DMS153 treated with DMSO at 0.1 percent for 48 hours (cell line): ENCODE measurements around the gene PDE4A.
A peak's percentile ranks its signal among the peaks of the same experiment; 100 is the strongest.
"Not testable (repeated sequence)": the region's sequence is repeated elsewhere in the genome, so short reads cannot be mapped to it uniquely, and the experiment has no call there.

Experiments used
- DNase-seq: peaks from one replicate; lab custom pipeline; 2025; ENCODE audit not compliant: unreplicated experiment; lab: John Stamatoyannopoulos, UW

PDE4A gene

DNA sequence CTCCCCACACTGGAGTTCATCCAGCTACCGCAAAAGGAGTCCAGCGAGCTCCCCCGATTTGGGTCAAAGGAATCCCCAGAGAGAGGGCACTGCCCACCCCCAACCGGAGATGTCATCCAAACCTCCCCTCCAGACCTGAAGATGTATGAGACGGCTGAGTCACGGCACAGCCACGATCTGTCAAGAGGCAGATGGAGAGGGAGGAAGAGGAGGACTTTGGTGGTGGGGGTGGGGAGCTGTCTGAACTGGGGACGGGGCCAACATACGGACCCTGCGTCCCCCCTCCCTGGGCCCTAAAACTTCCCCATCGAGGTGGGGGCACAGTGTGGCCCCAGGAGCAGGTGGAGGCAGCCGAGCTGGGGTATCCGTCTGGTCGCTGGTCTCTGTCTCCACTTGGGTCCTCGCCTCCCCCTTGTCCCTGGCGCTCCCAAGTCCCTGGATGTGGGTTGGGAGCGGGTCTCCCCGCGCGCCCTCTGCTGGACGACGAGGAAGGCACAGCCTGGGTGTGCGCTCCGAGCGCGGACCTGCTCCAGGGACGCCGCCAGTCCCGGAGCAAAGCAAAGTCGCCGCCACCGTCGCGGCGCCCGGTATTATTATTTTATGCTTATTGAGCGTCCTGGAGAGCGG is 3.8 kb downstream of the PDE4A start:
- peak; percentile 21 for DNase-seq

DNA sequence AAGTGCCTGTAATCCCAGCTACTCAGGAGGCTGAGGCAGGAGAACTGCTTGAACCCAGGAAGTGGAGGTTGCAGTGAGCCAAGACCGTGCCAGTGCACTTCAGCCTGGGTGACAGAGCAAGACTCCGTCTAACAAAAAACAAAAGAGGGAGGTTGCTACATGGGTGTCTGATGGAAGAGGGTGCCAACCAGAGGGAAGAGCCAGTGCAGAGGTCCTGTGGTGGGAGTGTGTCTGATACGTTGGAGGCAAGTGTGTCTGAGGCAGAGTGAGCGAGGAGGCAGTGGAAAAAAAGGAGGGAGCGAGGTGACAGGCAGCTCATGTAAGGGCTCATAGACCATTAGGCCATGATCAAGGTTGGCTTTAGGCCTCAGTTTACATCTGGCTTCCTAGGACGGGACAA is 6.8 kb downstream of the PDE4A start:
- no peak for DNase-seq

DNA sequence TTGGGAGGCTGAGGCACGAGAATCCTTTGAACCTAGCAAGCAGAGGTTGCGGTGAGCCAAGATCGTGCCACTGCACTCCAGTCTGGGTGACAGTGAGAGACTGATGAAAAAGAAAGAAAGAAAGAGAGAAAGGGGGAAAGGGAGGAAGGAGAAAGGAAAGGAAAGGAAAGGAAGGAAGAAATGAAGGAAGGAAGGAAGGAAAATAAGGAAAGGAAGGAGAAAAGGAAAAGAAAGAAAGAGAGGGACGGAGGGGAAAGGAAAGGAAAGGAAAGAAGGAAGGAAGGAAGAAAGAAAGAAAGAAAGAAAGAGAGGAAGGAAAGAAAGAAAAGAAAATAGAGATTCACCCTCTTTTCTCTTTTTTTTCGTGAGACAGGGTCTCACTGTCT is 8.7 kb downstream of the PDE4A start:
- no peak for DNase-seq

DNA sequence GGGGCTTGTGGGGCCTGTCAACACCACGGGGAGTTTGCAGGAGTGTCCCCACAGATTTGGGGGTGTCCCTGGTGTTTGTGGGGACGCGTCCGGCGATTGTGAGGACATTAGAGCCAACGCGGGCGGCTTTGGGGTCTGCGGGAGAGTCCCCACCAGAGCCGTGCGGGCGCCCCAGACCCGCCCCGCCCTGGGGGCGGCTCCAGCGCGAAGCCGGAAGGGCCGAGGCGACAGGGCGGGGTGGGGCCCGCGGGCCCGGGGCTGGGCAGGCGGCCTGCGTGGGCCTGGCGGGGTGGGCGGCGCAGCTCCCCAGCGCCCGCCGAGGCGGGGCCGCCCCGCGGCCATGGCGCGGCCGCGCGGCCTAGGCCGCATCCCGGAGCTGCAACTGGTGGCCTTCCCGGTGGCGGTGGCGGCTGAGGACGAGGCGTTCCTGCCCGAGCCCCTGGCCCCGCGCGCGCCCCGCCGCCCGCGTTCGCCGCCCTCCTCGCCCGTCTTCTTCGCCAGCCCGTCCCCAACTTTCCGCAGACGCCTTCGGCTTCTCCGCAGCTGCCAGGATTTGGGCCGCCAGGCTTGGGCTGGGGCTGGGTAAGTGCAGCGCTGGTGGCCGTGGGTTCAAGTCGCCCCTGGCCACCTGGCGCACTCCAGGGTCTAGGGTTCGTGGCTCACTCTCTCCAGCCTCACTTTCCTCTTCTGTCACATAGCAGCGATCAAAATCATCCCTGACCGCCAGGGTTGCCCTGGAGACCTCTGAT is 10.3 kb downstream of the PDE4A start:
- no peak for DNase-seq

DNA sequence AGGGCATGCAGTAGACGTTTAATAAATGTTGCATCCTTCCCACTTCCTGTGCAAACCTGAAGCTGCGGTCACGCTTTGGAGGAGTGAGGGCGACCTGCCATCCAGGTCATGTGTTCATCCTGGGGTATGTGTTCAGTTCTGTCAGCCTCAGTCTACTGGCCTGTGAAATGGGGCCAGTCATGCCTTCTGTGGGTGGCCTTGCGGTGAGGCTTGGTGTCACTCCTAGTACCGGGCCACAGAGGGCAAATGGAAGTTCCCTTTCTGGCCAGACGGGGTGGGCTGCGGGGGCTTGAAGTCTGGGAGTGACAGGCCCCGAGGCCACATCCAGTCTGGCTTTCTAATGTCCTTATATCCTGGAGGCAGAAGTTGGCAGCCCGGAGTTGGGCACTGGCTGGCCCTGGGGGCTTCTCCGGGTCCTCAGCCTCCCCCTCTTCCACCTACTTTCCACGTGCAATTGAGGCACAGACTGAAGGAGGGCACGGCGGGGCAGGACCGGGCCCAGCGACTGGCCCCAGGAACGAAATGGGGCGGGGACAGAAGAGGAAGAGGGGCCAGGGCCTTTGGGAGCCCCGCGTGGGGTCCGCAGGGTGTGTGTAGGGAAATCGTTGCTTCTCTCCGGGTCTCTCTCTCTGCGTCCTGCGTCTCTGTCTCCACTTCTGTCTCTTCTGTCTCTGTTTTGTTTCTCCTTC is 11.1 kb downstream of the PDE4A start:
- DNase-seq: no peak

DNA sequence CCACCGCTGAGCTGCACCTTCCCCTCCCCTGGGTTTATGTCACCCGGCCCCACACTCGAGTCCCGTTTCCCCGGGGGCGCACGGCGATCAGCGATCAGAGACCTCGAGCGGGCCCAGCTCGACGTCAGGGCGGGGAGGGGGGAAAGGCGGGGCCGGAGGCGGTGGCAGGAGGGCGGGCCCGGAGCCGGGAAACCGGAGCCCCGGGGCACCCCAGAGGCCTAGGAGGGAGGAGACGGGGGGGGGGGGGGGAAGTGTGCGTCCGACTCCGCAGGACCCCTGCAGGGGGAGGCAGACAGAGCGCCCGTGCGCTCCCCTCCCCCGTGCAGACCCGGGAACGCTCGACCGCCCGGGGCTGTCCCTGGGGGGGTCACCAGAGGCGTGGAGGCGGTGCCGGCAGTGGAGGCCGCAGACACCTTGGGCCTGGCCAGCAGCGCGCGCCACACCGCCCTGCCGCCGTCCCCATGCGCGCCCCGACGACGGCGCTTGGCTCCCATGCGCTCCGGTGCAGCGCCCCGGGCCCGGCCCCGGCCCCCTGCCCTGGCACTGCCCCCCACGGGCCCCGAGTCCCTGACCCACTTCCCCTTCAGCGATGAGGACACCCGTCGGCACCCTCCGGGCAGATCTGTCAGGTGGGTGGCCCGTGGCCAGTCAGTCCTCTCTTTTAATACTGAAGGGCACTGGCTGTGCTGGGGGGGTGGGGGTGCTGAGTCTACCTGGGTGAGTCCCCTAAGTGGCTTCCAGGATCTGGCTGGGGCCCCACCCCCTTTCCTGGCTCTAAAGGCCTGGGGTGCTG is 11.8 kb downstream of the PDE4A start:
- no peak for DNase-seq

DNA sequence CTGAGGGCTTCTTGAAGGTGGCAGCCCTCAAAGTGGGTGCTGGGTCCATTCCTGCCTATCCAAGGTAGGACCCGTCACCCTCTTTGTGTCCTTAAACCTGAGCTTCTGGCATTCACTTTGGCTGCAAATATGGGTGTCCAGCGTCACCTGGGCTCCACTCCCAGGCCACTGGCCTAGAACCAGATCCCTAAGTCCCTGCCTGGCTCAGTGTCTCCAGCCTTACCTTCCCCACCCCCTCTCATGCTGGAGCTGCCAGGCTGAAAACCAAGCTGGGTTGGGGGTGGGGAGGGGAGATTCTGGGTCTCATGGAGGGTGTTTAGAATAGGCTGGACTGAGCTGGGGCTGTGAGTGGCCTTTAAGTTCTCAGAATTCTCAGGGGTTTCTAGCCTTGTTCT is 12.4 kb downstream of the PDE4A start:
- DNase-seq: no peak

DNA sequence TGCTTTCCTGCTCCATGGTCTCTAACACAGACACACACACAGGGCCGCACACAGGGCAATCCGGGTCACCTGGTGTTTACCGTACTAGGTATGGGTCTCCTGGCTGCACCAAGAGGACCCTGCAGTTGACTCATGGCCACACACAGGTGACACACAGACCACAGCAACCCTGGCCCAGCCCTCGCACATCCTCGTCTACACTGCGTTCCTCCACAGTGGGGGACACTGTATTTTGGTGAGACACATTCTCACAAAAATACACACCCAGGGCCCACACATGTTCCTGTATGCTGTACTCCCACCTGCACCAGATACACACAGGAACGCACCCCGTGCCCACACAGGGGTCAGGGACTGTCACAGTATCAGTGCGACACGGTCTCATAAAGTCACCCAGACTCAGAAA is 12.8 kb downstream of the PDE4A start:
- DNase-seq: no peak

DNA sequence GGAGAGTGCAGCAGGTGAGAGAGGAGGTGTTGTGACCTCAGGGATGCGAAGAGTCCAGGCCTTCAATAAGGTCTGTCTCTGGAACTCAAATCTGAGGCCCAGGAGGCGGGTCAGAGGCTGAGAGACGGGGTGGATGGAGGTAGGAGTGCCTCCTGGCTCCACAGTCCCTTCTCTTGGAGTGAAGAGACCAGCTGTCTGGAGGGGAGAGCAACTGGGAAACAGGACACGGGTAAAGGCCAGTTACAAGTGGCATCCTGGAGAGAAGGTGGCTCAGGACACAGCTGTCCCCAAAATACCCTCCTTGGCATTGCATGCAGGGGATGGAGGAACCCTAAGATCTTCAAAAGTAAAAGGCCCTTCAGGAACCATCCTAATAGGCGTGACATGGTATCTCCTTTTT is 19.2 kb downstream of the PDE4A start:
- DNase-seq: no peak

DNA sequence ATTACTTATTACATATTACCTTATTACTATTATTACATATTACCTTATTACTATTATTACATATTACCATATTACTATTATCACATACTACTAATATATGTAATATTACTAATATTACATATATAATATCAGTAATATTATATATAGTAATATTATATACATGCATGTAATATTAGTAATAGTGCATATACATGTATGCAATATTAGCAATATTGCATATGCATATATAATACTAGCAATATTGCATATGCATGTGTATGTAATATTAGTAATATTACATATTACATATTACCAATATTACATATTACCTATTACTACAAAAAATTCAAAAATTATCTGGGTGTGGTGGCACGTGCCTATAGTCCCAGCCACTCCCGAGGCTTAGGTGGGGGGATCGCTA is 22.4 kb downstream of the PDE4A start:
- DNase-seq: no peak

DNA sequence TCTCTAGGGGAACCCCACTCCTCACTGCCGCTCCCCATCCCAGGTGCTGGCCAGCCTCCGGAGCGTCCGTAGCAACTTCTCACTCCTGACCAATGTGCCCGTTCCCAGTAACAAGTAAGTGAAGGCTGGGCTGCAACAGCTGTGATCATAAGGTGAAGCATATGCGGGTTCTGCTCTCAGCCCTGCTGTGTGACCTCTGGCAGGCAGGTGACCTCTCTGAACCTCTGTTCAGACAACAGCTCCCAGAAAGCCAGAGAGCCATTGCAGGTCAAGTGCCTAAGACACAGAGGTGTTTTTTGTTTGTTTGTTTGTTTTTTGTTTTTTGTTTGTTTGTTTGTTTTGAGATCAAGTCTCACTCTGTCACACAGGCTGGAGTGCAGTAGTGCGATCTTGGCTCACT is 28.7 kb downstream of the PDE4A start:
- DNase-seq: no peak

DNA sequence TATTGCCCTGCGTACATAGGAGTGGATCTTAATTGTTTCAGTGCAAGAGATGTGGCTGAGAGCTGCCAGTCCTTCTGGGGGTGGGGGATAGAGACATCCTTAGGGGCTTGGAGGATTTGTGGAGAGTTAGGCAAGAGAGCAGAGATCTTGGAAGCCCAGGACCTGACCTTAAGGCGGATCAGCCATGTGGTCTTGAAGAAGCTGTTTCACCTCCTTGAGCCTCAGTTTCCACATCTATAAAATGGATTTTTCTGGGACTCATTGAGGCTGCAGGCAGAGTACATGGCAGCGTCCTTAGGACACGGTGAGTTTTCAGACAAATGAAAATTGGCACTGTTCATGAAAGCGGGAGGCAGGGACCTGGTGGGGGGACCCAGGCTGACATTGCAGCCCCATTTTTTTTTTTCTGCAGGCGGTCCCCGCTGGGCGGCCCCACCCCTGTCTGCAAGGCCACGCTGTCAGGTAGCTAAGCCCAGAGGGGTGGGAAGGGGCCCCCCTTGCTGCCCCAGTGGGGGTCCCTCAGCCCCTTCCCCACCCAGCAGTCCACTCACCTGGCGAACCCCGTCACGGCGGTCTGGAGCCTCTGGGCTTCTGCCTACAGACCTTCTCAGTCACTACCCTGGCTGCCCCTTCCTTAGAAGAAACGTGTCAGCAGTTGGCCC is 30.0 kb downstream of the PDE4A start:
- no peak for DNase-seq

DNA sequence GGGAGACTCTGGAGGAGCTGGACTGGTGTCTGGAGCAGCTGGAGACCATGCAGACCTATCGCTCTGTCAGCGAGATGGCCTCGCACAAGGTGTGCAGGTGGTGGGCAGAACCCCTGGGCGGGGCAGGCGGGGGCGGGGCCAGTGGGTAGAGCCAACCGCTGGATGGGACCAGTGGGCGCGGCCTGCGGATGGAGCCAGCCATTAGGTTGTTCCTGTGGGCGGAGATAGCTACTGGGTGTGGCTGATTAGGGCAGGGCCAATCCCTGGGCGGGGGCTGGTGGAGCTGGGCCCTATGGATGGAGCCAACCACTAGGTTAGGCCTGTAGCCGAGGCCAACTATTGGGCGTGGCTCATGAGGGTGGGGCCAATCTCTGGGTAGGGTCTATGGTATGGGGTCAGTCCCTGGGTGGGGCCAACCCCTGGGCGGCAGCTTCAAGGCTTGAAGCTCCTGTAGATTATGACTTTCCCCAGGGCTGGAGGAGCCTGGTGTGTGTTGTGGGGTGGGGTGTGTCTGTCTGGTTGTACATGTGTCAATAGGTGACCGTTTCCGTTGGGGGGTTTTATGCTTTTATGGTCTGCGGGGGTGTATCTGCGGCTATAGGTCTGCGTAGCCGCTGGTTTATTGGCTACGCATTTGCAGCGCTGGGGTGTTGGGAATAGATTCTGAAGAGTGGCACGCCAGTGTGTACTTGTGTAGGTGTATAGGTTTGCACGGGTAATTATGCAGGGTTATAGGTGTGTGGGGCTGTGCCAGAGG is 30.7 kb downstream of the PDE4A start:
- DNase-seq: peak; percentile 31

DNA sequence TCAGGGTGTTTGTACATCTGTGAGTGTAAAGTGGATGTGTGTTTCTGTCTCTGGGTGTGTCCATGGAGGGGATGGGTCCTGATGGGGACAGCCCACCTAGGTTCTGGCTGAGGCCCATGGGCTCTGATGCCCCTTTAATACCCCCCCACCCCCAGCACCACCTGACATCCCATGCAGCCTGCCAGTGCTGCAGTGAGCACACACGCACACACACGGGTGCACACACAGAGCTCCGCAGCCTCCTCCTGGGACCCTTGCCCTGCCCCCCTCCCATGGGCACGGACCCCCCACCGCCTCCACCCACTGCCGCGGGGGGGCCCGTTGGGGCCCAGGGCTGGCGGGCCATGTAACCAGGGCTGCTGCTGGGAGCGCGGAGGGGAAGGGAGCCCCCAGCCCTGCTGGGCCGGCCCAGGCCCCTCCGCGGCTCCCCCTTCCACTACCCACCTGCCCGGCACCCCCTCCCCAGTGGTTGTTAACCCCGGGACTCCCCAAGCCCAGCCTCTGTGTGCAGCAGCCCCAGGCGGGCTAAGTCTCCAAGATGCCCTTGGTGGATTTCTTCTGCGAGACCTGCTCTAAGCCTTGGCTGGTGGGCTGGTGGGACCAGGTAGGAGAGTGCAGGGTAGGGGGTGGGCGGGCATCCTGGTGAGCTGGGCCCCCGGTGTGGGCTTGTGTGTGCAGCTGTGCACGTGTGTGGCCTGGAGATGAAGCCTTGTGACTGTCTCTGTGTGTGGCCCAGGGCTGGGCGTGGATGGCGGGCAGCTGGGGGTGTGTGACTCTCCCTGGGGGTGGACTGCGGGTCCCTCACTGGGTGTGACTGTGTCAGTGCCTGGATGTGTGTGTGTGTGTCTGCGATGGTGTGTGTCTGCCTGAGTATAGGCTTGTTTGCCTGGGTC is 32.6 kb downstream of the PDE4A start:
- no peak for DNase-seq

DNA sequence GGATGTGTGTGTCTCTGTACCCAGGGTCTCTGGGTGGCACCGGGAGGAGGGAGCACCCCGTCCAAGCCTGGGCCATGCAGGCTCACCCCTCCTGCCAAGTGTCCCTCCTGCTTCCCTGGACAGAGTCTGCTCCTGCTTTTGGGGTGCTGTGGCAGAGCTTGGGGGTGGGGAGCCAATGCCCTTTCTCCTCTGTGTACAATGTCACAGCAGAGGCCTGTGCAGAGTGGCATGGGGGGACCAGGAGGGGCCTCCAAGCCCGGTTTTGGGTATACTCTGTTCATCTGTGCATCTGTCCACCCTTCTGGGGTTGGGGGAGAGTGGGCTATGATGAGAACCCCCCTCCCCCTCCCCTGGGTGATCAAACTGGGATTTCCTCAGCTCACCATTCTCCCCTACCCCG is 33.5 kb downstream of the PDE4A start:
- no peak for DNase-seq

DNA sequence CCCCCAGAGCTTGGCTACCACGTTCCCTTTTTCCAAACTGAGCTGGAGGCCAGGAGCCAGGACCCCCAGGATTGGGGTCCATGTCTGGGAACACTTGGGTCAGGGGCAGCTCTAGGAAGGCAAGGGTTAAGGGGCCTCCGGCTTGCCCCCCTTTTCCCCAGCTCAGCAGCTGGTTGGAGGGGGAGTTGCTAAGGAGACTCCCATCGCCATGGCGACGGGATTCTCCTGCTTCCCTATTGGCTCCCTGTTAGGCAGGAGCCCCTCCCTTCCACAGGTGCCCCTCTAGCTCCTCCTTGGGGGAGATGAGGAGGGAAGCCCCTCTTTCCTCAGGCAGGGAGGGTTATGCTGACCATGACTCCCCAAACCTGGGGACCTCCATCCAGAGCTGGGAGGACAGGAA is 33.9 kb downstream of the PDE4A start:
- DNase-seq: no peak

DNA sequence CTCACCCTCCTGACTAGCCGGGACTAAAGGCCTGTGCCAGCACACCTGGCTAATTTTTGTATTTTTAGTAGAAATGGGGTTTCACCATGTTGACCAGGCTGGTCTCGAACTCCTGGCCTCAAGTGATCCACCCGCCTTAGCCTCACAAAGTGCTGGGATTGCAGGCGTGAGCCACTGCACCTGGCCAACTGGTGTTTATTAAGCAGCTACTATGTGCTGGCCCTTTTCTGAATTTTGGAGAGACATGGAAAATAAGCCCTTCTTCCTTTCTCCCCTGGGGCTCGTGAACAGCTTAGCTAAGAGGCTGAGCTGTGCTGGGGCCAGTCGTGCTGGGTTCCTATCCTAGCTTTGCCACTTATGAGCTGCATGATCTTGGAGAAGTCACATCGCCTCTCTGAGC is 38.4 kb downstream of the PDE4A start:
- DNase-seq: not testable (repeated sequence)

DNA sequence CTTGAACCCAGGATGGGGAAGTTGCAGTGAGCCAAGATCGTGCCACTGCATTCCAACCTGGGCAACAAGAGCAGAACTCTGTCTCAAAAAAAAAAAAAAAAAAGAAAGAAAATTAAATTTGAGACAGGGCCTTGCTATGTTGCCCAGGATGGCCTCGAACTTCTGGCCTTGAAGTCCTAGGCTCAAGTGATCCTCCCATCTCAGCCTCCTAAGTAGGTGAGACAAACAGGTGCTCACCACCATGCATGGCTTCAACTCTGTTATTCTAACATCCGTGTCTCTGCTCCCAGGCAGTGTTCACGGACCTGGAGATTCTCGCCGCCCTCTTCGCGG is 40.3 kb downstream of the PDE4A start:
- DNase-seq: no peak
